GM18909 (cell line): ENCODE data around the gene TMEM263.
A peak's percentile ranks its signal among the peaks of the same experiment; 100 is the strongest.
"Not testable (repeated sequence)": the region's sequence is repeated elsewhere in the genome, so short reads cannot be mapped to it uniquely, and the experiment has no call there.

ENCODE experiments used
- ATAC-seq: cut with Tn5 transposase; IDR thresholded peaks from one replicate; pipeline ENCODE4 v1.9.1; 2021; ENCODE audit warnings: mild to moderate bottlenecking; ENCODE audit not compliant: unreplicated experiment, poor library complexity

The TMEM263 gene

DNA sequence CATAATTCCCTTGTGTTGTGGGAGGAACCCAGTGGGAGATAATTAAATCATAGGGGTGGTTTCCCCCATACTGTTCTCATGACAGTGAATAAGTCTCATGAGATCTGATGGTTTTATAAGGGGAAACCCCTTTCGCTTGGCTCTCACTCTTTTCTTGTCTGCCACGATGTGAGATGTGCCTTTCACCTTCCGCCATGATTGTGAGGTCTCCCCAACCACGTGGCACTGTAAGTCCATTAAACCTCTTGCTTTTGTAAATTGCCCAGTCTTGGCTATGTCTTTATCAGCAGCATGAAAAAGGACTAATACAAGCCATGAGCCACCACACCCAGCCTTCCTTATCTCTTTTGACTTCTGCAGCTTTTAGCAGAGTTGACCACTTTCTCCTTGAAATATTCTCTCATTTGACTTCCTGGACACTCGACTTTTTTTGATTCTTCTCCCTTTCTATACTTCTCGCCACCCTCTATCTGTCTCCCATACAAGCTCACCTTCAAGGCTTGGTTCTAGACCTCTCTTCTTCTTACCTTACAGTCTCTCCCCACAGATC lies 29.0 kb downstream of the TMEM263 start:
- ATAC-seq = no peak

DNA sequence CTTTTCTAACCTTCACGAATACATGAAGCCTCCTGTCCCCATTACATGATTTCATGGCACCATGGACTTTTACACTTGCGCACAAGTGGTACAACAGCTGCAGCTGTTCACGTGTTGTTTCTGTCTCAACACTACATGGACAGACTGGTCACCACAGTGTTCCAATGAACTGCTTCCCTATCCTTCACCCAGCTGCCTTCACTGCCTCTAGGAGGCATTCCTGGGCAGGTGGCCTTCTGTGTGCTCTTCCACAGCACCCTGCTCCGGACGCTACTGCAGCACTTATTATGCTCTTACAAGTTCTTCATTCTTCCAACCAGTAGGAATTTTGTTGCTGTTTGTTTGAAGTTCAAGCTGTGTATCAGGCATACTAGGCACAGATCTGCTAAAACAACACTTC lies 29.8 kb downstream of the TMEM263 start:
- ATAC-seq = no peak

DNA sequence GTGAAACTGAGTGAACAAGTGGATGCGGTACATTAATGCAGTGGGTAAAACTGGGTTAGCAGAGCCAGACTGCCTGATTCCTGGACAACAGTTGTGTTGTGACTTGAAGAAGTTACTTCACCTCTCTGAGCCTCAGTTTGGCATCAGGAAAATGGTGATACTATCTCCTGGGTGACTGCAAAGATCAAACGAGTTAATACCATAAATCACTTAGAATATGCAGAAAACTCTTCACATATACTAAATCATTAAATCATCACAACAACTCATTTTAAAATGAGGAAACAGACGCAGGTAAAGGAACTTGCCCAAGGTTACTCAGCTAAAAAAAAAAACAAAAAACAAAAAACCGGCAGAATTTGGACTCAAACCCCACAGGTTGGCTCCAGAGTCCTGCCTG lies 30.4 kb downstream of the TMEM263 start:
- no peak for ATAC-seq

DNA sequence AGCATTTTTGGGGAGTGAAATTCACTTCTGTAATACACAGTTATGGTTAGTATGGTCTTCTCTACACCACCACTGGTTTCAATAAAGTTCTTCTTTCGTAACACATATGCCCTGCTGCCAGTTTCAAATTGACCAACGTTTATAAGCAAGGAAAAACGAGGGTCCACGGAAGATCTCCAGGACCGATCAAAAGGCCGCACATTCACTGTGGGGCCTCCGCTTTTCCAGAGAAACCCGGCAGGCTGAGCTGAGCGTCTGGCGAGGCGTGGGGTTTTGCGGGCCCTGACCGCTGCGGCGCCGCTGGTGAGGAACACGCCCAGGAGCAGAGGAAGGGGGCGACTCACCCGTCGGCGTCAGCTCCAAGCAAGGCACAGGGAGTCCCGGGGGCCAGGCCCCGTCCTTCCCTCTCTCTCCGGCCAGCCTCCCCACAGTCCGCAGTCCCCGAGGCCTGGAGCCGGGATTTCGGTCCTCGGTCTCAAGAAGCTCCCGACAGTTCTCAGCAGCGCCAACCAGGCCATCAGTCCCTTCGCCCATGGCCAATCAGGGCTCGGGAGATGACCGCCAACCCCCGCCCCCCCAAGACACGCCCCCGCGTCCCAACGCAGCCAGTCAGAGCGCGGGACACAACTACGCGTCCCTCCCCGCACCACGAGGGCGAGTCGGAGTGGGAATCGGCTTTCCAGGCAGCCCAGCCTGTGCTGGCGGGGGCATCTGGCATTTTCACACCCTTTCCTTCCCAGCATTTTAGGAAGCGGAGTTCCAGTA lies 31.1 kb downstream of the TMEM263 start, which contains the start of gene MTERF2:
MTERF2 (minus strand) TSS at position 522 of the 765 bp plus-strand sequence. CDS start 8,432 bp downstream, outside the sequence.
- peak; percentile 93 for ATAC-seq

DNA sequence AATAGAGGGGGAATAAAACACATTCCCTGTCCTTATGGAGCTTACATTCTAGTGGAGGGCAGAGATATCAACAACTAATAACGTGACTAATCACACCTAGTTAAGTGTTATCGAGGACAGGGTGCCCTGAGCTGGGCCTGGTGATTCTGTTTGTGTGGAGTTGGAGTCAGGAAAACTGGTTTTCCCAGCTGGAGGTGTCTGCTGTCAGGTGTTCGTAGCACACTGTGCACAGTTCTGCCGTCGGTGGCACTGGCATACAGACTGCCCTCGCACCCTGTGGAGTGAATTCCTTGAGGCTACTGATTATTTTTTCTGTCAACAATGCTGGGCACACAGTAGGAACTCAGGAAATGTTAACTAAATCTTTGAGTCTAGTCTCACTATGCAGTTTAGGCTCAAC lies 32.1 kb downstream of the TMEM263 start:
- no peak for ATAC-seq

DNA sequence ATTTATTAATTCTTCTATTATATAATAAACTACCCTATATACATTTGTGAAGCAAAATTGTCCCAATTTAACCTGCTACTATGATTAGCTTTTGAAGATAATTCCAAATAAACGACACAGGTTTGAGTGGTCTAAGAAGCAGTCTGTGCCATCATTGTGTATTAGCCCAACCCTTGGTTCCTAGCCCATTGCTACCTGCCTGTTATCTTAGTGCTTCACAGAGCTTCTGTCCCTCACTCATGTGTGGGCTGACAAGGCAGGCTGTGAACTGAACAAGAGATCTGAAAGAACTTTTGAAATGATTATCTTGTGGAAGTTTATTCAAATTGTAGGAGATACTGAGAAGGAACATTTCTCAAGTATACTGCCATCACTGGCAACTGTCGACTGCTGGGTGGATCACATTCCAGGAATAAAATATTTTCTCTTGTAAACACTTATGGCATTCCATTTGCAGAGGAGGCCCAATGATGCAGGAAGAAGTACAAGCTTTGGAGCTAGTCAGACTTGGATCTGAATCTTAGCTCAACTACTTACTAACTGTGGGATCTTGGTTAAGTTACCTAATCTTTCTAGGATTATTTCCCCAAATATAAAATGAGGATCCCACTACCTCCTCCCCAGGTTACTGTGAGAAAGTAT lies 39.0 kb downstream of the TMEM263 start:
- ATAC-seq = no peak

DNA sequence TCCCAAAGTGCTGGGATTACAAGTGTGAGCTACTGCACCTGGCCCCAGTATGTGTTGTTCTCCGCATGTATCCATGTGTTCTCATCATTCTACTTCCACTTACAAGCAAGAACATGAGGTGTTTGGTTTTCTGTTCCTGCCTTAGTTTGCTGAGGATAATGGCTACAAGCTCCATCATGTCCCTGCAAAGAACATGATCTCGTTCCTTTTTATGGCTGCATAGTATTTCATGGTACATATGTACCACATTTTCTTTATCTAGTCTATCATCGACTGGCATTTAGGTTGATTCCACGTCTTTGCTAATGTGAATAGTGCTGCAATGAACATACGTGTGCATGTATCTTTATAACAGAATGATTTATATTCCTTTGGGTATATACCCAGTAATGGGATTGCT lies 40.4 kb downstream of the TMEM263 start:
- not testable (repeated sequence) for ATAC-seq

DNA sequence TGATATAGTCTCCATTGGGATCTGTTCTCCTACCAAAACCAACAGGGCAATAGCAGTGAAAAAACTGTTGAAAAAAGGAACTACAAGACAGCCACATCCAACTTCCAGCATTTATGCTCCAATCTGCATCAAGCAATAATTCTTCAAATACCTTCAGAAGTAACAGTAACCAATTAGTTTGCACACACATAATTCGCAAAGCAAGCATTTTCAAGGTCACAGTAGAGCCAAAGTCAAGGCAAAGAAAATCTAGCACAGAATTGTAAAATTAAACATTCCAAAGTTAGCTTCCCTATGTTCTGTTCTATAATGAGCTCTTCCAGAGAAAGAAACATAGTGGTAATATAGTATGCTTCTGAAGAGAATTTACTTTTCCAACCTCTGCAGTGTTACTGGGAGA lies 42.2 kb downstream of the TMEM263 start:
- no peak for ATAC-seq

DNA sequence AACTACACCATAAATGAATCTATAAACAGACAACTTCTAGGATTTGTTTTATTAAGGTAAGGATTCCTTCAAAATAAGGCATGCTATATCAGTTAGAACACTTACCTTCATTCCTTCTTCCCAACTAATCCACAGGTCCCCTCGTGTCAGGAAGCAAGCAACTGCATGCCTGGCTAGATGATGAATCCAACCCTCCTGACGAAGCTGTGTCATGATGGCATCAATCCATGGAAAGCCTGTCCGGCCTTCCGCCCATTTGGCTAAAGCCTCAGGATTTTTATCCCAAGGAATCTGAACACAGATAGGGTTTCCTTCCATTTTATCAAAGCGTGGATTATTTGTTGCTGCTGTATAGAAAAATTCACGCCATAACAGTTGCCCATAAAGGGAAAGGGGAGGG lies 43.7 kb downstream of the TMEM263 start:
- ATAC-seq = no peak

DNA sequence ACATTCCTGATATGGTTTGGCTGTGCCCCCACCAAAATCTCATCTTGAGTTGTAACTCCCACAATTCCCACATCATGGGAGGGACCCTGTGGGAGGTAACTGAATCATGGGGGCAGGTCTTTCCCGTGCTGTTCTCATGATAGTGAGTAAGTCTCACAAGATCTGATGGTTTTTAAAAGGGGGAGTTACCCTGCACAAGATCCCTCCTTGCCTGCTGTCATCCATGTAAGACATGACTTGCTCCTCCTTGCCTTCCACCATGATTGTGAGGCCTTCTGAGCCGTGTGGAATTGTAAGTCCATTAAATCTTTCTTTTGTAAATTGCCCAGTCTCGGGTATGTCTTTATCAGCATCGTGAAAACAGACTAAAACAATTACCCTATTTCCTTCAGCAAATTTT lies 47.0 kb downstream of the TMEM263 start:
- not testable (repeated sequence) for ATAC-seq

DNA sequence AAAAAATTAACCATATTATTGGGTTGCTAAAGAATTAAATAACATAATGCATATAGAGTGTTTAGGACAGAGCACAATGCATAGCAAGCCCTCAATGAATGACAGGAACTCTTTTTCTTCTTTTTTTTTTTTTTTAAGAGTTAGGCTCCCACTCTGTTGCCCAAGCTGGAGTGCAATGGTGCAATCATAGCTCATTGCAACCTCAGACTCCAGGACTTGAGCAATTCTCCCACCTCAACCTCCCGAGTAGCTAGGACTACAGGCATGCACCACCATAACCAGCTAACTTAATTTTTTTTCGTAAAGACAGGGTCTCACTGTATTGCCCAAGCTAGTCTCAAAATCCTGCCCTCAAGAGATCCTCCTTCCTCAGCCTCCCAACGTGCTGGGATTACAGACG lies 51.7 kb downstream of the TMEM263 start:
- ATAC-seq = no peak

DNA sequence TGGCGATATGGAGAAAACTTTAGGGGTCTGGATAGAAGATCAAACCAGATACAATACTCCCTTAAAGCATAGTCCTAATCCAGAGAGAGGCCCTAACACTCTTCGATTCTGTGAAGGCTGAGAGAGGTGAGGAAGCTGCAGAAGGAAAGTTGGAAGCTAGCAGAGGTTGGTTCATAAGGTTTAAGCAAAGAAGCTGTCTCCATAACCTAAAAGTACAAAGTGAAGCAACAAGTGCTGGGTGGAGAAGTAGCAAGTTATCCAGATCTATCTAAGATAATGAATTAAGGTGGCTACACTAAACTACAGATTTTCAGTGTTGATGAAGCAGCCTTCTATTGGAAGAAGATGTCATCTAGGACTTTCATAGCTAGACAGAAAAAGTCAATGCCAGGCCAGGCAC lies 55.8 kb downstream of the TMEM263 start:
- no peak for ATAC-seq

DNA sequence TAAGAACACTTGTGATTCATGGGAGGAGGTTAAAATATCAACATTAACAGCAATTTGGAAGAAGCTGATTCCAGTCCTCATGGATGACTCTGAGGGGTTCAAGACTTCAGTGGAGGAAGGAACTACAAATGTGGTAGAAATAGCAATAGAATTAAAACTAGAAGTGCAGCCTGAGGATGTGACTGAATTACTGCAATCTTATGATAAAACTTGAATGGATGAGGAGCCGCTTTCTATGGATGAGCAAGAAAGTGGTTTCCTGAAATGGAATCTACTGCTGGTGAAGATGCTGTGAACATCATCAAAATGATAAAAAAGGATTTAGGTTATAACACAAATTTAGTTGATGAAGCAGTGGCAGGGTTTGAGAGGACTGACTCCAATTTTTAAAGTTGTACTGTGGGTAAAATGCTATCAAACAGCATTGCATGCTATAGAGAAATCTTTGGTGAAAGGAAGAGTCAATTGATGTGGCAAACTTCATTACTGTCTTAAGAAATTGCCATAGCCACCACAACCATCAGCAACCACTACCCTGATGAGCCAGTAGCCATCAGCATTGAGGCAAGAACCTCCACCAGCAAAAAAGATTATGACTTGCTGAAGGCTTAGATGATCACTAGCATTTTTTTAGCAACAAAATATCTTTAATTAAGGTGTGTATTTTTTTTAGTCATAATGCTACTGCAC lies 57.2 kb downstream of the TMEM263 start:
- ATAC-seq = no peak

DNA sequence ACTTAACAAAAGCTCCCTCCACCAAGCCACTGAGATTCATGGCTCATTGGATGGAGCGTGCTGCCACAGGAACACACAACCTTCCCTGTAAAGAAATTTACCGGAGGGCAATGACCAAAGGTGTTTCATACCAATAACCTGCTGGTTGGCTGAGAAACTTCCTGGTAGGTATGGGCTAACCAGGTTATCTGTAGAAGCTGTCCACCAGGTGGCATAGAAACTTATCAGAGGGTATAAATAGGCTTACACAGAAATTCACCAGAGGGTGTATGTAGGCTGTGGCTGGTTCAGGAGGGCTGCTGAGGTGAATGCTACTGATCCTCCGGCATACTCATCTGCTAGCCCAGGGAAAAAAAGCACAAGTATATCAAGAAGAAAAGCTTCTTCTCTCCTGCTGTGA lies 58.3 kb downstream of the TMEM263 start:
- ATAC-seq = no peak

DNA sequence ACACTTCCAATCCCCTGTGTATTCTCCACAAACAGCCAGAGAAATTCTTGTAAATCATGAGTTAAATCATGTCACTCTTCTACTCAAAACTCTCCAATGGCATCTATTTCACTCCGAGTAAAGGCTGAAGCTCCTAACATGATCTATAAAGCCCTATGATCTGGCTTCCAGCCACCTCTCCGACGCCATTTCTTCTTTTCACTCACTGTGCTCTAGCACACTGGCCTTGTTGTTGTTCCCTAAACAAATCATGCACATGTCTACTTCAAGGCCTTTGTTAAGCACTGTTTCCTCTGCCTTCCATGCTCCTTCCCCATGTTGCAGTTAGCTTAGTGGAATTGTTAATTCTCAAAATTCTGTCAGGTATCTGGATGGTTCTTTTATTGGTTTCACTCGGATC lies 61.3 kb downstream of the TMEM263 start:
- no peak for ATAC-seq

DNA sequence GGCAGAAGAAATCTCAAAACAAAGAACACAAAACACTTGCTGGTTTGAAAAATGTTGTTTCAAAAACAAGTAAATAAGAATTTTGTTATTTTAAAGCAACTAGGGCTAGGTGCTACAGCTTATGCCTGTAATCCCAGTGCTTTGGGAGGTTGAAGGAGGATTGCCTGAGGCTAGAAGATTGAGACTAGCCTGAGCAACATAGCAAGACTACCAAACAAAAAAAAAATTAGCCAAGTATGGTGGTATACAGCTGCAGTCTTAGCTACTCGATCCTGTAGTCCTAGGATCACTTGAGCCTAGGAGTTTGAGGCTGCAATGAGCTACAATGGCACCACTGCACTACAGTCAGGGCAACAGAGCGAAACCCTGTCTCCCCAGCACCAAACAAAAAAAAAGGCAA lies 63.8 kb downstream of the TMEM263 start:
- ATAC-seq = no peak
